Memory B cell (primary cell): ENCODE data around the gene LIMA1.
"Not testable (repeated sequence)": the region's sequence is repeated elsewhere in the genome, so short reads cannot be mapped to it uniquely, and the experiment has no call there.

Experiments
- ATAC-seq: fragments of 150-1000 bp; cut with Tn5 transposase; 2 replicates; pipeline ENCODE4 v1.10.0; 2021; ENCODE audit warnings: low read depth, mild to moderate bottlenecking, moderate library complexity
- DNase-seq, 2 donors: peaks; one replicate each; pipeline ENCODE4 v3.0.0; 2022; ENCODE audit warnings: low spot score in 2 of 2
- H3K27ac Mint-ChIP-seq: one replicate; pipeline ENCODE4 v1.8.0; 2022; ENCODE audit warnings: mild to moderate bottlenecking, moderate library complexity, mixed read lengths
- H3K27me3 Mint-ChIP-seq: one replicate; pipeline ENCODE4 v1.8.0; 2022; ENCODE audit warnings: mixed read lengths
- H3K36me3 Mint-ChIP-seq: one replicate; pipeline ENCODE4 v1.8.0; 2022; ENCODE audit warnings: mild to moderate bottlenecking, mixed read lengths
- H3K4me1 Mint-ChIP-seq: one replicate; pipeline ENCODE4 v1.8.0; 2022; ENCODE audit warnings: mixed read lengths
- H3K4me3 Mint-ChIP-seq: one replicate; pipeline ENCODE4 v1.8.0; 2022; ENCODE audit warnings: mild to moderate bottlenecking, moderate library complexity, mixed read lengths
- H3K9me3 Mint-ChIP-seq: one replicate; pipeline ENCODE4 v1.8.0; 2022; ENCODE audit warnings: mixed read lengths

LIMA1 gene

GRCh38 chr12:50275556-50275955, 7.8 kb downstream of the LIMA1 start:
- Mint-ChIP-seq H3K36me3 (no peaks in the 10 kb centered on the region), H3K4me3 (no peak overlapping the region), H3K27ac (no peak overlapping the region), H3K4me1 (no peaks in the 10 kb centered on the region), H3K9me3 (no peaks in the 10 kb centered on the region), H3K27me3 (no peaks in the 10 kb centered on the region)
- no peak for ATAC-seq
- no peak for DNase-seq

GRCh38 chr12:50275127-50275526, 8.2 kb downstream of the LIMA1 start:
- DNase-seq, ATAC-seq, H3K4me3 Mint-ChIP-seq, H3K27ac Mint-ChIP-seq, H3K36me3 Mint-ChIP-seq, H3K4me1 Mint-ChIP-seq, H3K27me3 Mint-ChIP-seq, H3K9me3 Mint-ChIP-seq: not testable (repeated sequence)

GRCh38 chr12:50271724-50272247, 11.5 kb downstream of the LIMA1 start:
- no peaks in the 10 kb centered on the region for H3K4me1 Mint-ChIP-seq
- DNase-seq (no peak), ATAC-seq (no peak)
- no peaks in the 10 kb centered on the region for H3K9me3 Mint-ChIP-seq
- no peaks in the 10 kb centered on the region for H3K36me3 Mint-ChIP-seq
- H3K27me3 Mint-ChIP-seq = no peaks in the 10 kb centered on the region
- H3K4me3 Mint-ChIP-seq = no peak overlapping the region
- no peak overlapping the region for H3K27ac Mint-ChIP-seq

- Mint-ChIP-seq H3K36me3 (no peaks in the 10 kb centered on the region), H3K27me3 (peaks cover 1% of the 10 kb centered on the region)
- no peak for ATAC-seq
Observed at GRCh38 chr12:50268482-50268881, 14.8 kb downstream of the LIMA1 start.

GRCh38 chr12:50265770-50266524, 17.4 kb downstream of the LIMA1 start:
- no peak overlapping the region for H3K27ac Mint-ChIP-seq
- no peaks in the 10 kb centered on the region for H3K36me3 Mint-ChIP-seq
- DNase-seq (no peak), ATAC-seq (no peak)
- no peak overlapping the region for H3K4me3 Mint-ChIP-seq
- no peaks in the 10 kb centered on the region for H3K4me1 Mint-ChIP-seq
- H3K27me3 Mint-ChIP-seq = peaks cover 5% of the 10 kb centered on the region
- H3K9me3 Mint-ChIP-seq = no peaks in the 10 kb centered on the region

More at GRCh38 chr12:50268482-50268881, 14.8 kb downstream of the LIMA1 start:
- H3K4me1 Mint-ChIP-seq = no peaks in the 10 kb centered on the region
- no peak overlapping the region for H3K4me3 Mint-ChIP-seq
- DNase-seq = no peak
- H3K9me3 Mint-ChIP-seq = no peaks in the 10 kb centered on the region
- no peak overlapping the region for H3K27ac Mint-ChIP-seq

DNA sequence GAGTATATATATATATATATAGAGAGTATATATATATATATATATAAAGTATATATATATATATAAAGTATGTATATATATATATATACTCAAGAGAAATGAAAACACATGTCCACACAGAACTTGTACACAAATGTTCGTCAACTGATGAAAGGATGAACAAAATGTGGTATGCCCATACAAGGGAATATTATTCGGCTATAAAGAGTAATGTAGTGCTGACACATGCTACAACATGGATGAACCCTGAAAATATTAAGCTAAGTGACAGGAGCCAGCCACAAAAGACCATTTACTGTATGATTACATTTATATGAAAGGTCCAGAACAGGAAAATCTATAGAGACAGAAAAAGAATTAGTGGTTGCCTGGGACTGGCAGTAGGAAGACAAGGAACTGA, 19.5 kb downstream of the LIMA1 start:
- no peak overlapping the region for H3K4me3 Mint-ChIP-seq
- no peak overlapping the region for H3K27ac Mint-ChIP-seq
- H3K36me3 Mint-ChIP-seq = no peaks in the 10 kb centered on the region
- DNase-seq (no peak), ATAC-seq (no peak)
- H3K9me3 Mint-ChIP-seq = no peaks in the 10 kb centered on the region
- no peaks in the 10 kb centered on the region for H3K4me1 Mint-ChIP-seq
- peaks cover 5% of the 10 kb centered on the region for H3K27me3 Mint-ChIP-seq

GRCh38 chr12:50261654-50262053, 21.7 kb downstream of the LIMA1 start:
- no peak overlapping the region for H3K27ac Mint-ChIP-seq
- H3K36me3 Mint-ChIP-seq = no peaks in the 10 kb centered on the region
- H3K27me3 Mint-ChIP-seq = peaks cover 5% of the 10 kb centered on the region
- ATAC-seq = no peak
- H3K9me3 Mint-ChIP-seq = no peaks in the 10 kb centered on the region
- DNase-seq = no peak
- no peaks in the 10 kb centered on the region for H3K4me1 Mint-ChIP-seq
- no peak overlapping the region for H3K4me3 Mint-ChIP-seq

DNA sequence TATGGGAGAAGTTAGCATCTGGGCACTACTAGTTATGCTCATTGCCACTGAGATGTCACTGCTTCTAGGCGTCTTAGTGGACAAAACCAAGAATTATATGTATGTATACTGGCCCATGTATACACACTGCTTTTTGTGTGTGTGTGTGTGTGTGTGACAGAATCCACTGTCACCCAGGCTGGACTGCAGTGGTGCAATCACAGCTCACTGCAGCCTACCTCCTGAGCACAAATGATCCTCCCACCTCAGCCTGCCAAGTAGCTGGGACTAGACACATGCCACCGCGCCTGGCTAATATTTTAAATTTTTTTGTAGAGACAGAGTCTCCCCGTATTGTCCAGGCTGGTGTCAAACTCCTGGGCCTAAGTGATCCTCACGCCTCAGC, 25.2 kb downstream of the LIMA1 start:
- Mint-ChIP-seq H3K4me3 (no peak overlapping the region), H3K4me1 (peaks cover 5% of the 10 kb centered on the region), H3K27ac (no peak overlapping the region), H3K27me3 (peaks cover under 1% of the 10 kb centered on the region), H3K36me3 (no peaks in the 10 kb centered on the region), H3K9me3 (no peaks in the 10 kb centered on the region)
- DNase-seq (no peak), ATAC-seq (no peak)

GRCh38 chr12:50257236-50258166, 25.8 kb downstream of the LIMA1 start:
- no peaks in the 10 kb centered on the region for H3K27me3 Mint-ChIP-seq
- H3K27ac Mint-ChIP-seq = no peak overlapping the region

GRCh38 chr12:50256761-50257160, 26.6 kb downstream of the LIMA1 start:
- no peaks in the 10 kb centered on the region for H3K9me3 Mint-ChIP-seq
- H3K36me3 Mint-ChIP-seq = no peaks in the 10 kb centered on the region
- ATAC-seq = no peak

More at GRCh38 chr12:50257236-50258166, 25.8 kb downstream of the LIMA1 start:
- no peak overlapping the region for H3K4me3 Mint-ChIP-seq
- ATAC-seq = no peak
- peaks cover 5% of the 10 kb centered on the region for H3K4me1 Mint-ChIP-seq
- no peak for DNase-seq
- no peaks in the 10 kb centered on the region for H3K9me3 Mint-ChIP-seq
- H3K36me3 Mint-ChIP-seq = no peaks in the 10 kb centered on the region

GRCh38 chr12:50252977-50253602, 30.2 kb downstream of the LIMA1 start:
- ATAC-seq = no peak
- Mint-ChIP-seq H3K27me3 (no peaks in the 10 kb centered on the region), H3K4me1 (peaks cover 5% of the 10 kb centered on the region), H3K27ac (no peak overlapping the region), H3K4me3 (no peak overlapping the region), H3K9me3 (no peaks in the 10 kb centered on the region), H3K36me3 (peaks cover 2% of the 10 kb centered on the region)
- no peak for DNase-seq

More at GRCh38 chr12:50256761-50257160, 26.6 kb downstream of the LIMA1 start:
- Mint-ChIP-seq H3K27ac (no peak overlapping the region), H3K4me1 (peaks cover 5% of the 10 kb centered on the region), H3K4me3 (no peak overlapping the region), H3K27me3 (no peaks in the 10 kb centered on the region)
- no peak for DNase-seq

DNA sequence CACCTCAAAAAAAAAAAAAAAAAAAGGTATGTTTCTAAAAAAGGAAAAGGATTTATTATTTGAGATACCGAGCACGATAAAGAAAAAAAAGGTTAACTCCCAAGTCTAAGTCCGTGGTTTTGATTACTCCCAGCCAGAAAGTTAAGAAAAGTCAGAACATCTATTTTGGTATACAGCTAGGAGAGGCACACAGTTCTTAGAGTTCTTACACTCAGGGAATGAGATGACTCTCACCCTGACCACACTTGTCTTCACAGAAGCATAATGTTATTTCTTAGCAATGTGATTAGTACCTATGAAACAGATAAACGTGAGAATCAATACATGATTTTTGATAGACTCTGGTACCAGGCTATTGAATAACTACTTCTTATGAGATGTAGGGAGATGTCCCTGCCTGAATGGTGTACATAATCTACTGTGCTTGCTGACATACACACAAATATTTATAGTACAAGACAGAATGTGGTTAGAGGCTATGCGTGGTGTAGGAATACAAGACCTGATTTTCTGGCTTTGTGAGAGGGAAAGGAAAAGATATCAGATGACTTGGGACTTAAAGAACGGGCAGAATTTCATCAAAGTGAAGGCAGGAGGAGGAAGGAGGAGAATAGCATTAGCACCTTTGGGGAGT, 31.6 kb downstream of the LIMA1 start:
- DNase-seq (no peak), ATAC-seq (no peak)
- Mint-ChIP-seq H3K27me3 (peaks cover under 1% of the 10 kb centered on the region), H3K9me3 (no peaks in the 10 kb centered on the region), H3K4me1 (peaks cover 5% of the 10 kb centered on the region), H3K27ac (no peak overlapping the region), H3K36me3 (peaks cover 2% of the 10 kb centered on the region), H3K4me3 (no peak overlapping the region)

DNA sequence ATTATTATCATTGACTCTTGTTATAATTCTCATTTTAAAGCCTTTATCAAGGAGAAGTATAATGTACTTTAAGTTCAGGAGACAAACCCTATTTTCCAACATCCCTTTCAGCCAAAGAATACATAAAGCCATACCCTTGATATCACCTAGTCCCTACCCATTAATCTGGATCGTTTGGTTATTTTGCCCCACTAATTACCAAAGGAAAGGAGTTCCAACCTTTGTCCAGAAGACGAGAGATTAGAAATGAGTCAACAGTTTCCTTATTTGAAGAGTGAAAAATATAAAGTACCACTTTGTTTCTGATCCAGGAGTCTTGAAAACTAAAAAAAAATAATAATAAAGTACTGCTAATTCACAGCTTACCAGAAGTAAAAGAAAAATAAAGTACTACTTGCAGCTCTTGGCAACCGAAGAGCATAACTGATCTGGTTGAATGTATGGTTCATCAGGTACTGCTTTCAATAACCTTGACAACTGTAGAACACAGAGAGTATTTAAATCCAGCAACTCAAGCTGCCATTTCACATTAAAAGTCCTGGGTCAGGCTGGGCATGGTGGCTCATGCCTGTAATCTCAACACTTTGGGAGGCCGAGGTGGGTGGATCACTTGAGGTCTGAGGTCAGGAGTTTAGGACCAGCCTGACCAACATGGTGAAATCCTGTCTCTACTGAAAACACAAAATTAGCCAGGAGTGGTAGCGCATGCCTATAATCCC, 33.7 kb downstream of the LIMA1 start:
- Mint-ChIP-seq H3K9me3 (no peaks in the 10 kb centered on the region), H3K36me3 (peaks cover 9% of the 10 kb centered on the region), H3K27ac (no peak overlapping the region), H3K4me3 (no peak overlapping the region), H3K27me3 (peaks cover 10% of the 10 kb centered on the region), H3K4me1 (peaks cover 7% of the 10 kb centered on the region)
- ATAC-seq = no peak
- DNase-seq = no peak
